SK-N-SH (cell line): ENCODE data around the gene D2HGDH. TPM values are rescaled to one million over a fixed set of nuclear protein-coding genes. Genes with fewer than 3 reads are reported as not detected.

Source experiments
- CTCF ChIA-PET: fragments of 300-600, 350-600 bp; formaldehyde crosslinking; extraction: SDS; loops from one replicate; lab custom pipeline; 2021; lab: Yijun Ruan, JAX
- POLR2A ChIA-PET: fragments of 350-600 bp; sonication (Branson Sonifier 250); formaldehyde crosslinking; extraction: SDS; loops from one replicate; lab custom pipeline; 2020; ENCODE audit warnings: antibody characterized with exemption, inconsistent platforms; lab: Yijun Ruan, JAX
- DNase-seq: peaks from one replicate; pipeline ENCODE4 v3.0.0; 2012
- H2AFZ ChIP-seq: fragments of 200-600 bp; sonication (generic); 2 replicates; pipeline ENCODE4 v1.8.1; 2016; ENCODE audit warnings: antibody characterized with exemption, mild to moderate bottlenecking, low read depth
- H3F3A ChIP-seq: fragments of 200-600 bp; sonication (generic); replicated peaks from 2 replicates; pipeline ENCODE3; 2016; ENCODE audit warnings: antibody characterized with exemption, mild to moderate bottlenecking; ENCODE audit not compliant: insufficient read depth
- H3K27ac ChIP-seq, 2 experiments: fragments of 200-500 bp in 1 of 2; fragments of 200-600 bp in 1 of 2; sonication (Bioruptor generic) in 1 of 2; sonication (generic), shearing (Covaris generic) in 1 of 2; 2 replicates each; pipeline versions ENCODE4 v1.5.1 to v1.6.1; 2014 to 2016; ENCODE audit warnings: low read depth in 2 of 2, inconsistent platforms in 1 of 2, low read length in 1 of 2, mild to moderate bottlenecking in 1 of 2, mixed read lengths in 1 of 2
- H3K27me3 ChIP-seq: fragments of 200-600 bp; sonication (generic), shearing (Covaris generic); 2 replicates; pipeline ENCODE4 v1.6.1; 2016; ENCODE audit warnings: mixed run types; ENCODE audit not compliant: insufficient read depth
- H3K36me3 ChIP-seq, 2 experiments: fragments of 200-500 bp in 1 of 2; fragments of 200-600 bp in 1 of 2; sonication (Bioruptor generic) in 1 of 2; sonication (generic) in 1 of 2; replicated peaks in 1 of 2; 2 replicates each; pipeline versions ENCODE3 to v1.5.1; 2014 to 2016; ENCODE audit warnings: low read length in 1 of 2, mild to moderate bottlenecking in 1 of 2; ENCODE audit not compliant: insufficient read depth in 2 of 2, control insufficient read depth in 1 of 2
- H3K4me1 ChIP-seq, 2 experiments: fragments of 200-500 bp in 1 of 2; fragments of 200-600 bp in 1 of 2; sonication (Bioruptor generic) in 1 of 2; sonication (generic), shearing (Covaris generic) in 1 of 2; 2 replicates each; pipeline versions ENCODE4 v1.5.1 to v1.6.1; 2014 to 2016; ENCODE audit warnings: low read depth in 1 of 2, low read length in 1 of 2, mixed run types in 1 of 2; ENCODE audit not compliant: insufficient read depth in 2 of 2, control insufficient read depth in 1 of 2
- H3K4me2 ChIP-seq: fragments of 200-600 bp; sonication (generic), shearing (Covaris generic); 2 replicates; pipeline ENCODE4 v1.6.1; 2017; ENCODE audit warnings: mixed run types
- H3K4me3 ChIP-seq, 2 experiments: fragments of 200-500 bp in 1 of 2; fragments of 200-600 bp in 1 of 2; sonication (Bioruptor generic) in 1 of 2; sonication (generic), shearing (Covaris generic) in 1 of 2; 2 replicates each; pipeline versions ENCODE4 v1.5.1 to v1.8.1; 2014 to 2016; ENCODE audit warnings: low read depth in 2 of 2, inconsistent platforms in 1 of 2, low read length in 1 of 2, mild to moderate bottlenecking in 1 of 2, mixed read lengths in 1 of 2, moderate library complexity in 1 of 2
- H3K79me2 ChIP-seq: fragments of 200-600 bp; sonication (generic); 2 replicates; pipeline ENCODE4 v1.8.1; 2017; ENCODE audit warnings: mild to moderate bottlenecking; ENCODE audit not compliant: insufficient read depth
- H3K9ac ChIP-seq: fragments of 200-600 bp; sonication (generic); 2 replicates; pipeline ENCODE4 v1.6.1; 2017; ENCODE audit warnings: mixed run types
- H3K9me2 ChIP-seq: fragments of 200-600 bp; sonication (generic); 2 replicates; pipeline ENCODE4 v1.6.1; 2017; ENCODE audit warnings: mixed run types
- H3K9me3 ChIP-seq: fragments of 200-600 bp; sonication (generic); 2 replicates; pipeline ENCODE4 v1.6.1; 2017; ENCODE audit warnings: mixed run types, mild to moderate bottlenecking, moderate library complexity
- H4K20me1 ChIP-seq: fragments of 200-600 bp; sonication (generic); 2 replicates; pipeline ENCODE4 v1.6.1; 2017; ENCODE audit warnings: mild to moderate bottlenecking, mixed run types; ENCODE audit not compliant: insufficient read depth
- CHD2 ChIP-seq: fragments of 150-350 bp; IDR thresholded peaks from 2 replicates; pipeline ENCODE4 v1.6.1; 2018; ENCODE audit warnings: low read length; ENCODE audit not compliant: partially characterized antibody
- EZH2phosphoT487 ChIP-seq: fragments of 200-600 bp; sonication (generic); IDR thresholded peaks from 2 replicates; pipeline ENCODE4 v1.6.1; 2017; ENCODE audit warnings: low read depth, mixed run types, mild to moderate bottlenecking, antibody characterized with exemption, moderate library complexity, borderline replicate concordance
- FOXJ3 ChIP-seq: sonication (generic); formaldehyde crosslinking; IDR thresholded peaks from 2 replicates; pipeline ENCODE4 v1.5.1; 2020; ENCODE audit warnings: mild to moderate bottlenecking, missing genetic modification reagents
- FOXM1 ChIP-seq: IDR thresholded peaks from 2 replicates; pipeline ENCODE4 v1.4.0; 2012; ENCODE audit warnings: low read depth, mild to moderate bottlenecking
- GATA2 ChIP-seq: sonication (generic); formaldehyde crosslinking; IDR thresholded peaks from 2 replicates; pipeline ENCODE4 v1.5.0; 2020; ENCODE audit warnings: mild to moderate bottlenecking, missing genetic modification reagents
- MXI1 ChIP-seq: IDR thresholded peaks from 2 replicates; pipeline ENCODE4 v1.6.1; 2012; ENCODE audit warnings: mild to moderate bottlenecking, low read depth, low read length, improper control_type of control experiment
- PBX3 ChIP-seq: IDR thresholded peaks from 2 replicates; pipeline ENCODE4; 2012
- RXRA ChIP-seq: IDR thresholded peaks from 2 replicates; pipeline ENCODE4 v1.4.0; 2012; ENCODE audit warnings: low read depth, mild to moderate bottlenecking, borderline replicate concordance
- TAF1 ChIP-seq: IDR thresholded peaks from 2 replicates; pipeline ENCODE4 v1.6.1; 2012; ENCODE audit warnings: low read depth, mild to moderate bottlenecking, low read length, moderate library complexity, borderline replicate concordance
- USF1 ChIP-seq: IDR thresholded peaks from 2 replicates; pipeline ENCODE4 v1.4.0; 2012; ENCODE audit warnings: low read depth, borderline replicate concordance
- USF2 ChIP-seq: fragments of 150-350 bp; IDR thresholded peaks from 2 replicates; pipeline ENCODE4 v1.6.1; 2017; ENCODE audit warnings: antibody characterized with exemption, low read length, low read depth, borderline replicate concordance
- WGBS: methylation state at CpG from one replicate; pipeline ENCODE4 v1.1.6; 2017; ENCODE audit warnings: low lambda C conversion rate; 5-methylcytosine and 5-hydroxymethylcytosine counted together
- polyA plus RNA-seq, 3 experiments: library from polyadenylated mRNA; depleted of rRNA; stranded (reverse); fragments of >200 nt; gene quantifications; 2 replicates each; pipeline ENCODE4 v1.2.3, GENCODE V29; 2012
- TF ChIP-seq, protein P1 (sequence below): fragments of 200-600 bp; sonication (generic); IDR thresholded peaks from 2 replicates; pipeline ENCODE4 v1.6.1; 2017; ENCODE audit warnings: antibody characterized with exemption, mild to moderate bottlenecking, moderate library complexity

The D2HGDH gene
- polyA plus RNA-seq, 1 of the 3 experiments (the other 2 are of a cell fraction) = 36.3 TPM

GRCh38 chr2:241739177-241739576 lies 4.7 kb downstream of the D2HGDH start:
- Histone ChIP-seq H4K20me1 (peaks cover 35% of the 10 kb centered on the region), H3K4me2 (no peak overlapping the region), H3K4me1 (peaks cover 0 to 2% of the 10 kb centered on the region in 2 experiments; a peak in 1 of 4 replicates), H2AFZ (no peak overlapping the region), H3K4me3 (no peak overlapping the region), H3K27me3 (no peaks in the 10 kb centered on the region), H3K9ac (no peak overlapping the region), H3K9me3 (no peaks in the 10 kb centered on the region), H3F3A (no peaks in the 10 kb centered on the region), H3K27ac (no peak overlapping the region), H3K79me2 (peaks cover 43% of the 10 kb centered on the region; the same call in 1 of the 2 replicates), H3K9me2 (no peaks in the 10 kb centered on the region), H3K36me3 (peaks cover 5 to 11% of the 10 kb centered on the region in 2 experiments)
- no peak for DNase-seq
- ChIA-PET CTCF (interaction anchor here (1.0 to 2.1 kb wide), 2 partner anchors 36 to 140 kb away, joined by 3 to 7 read pairs; no protein-coding TSS in a partner anchor), POLR2A (no interaction called here)
- TF ChIP-seq CHD2 (no peak), MXI1 (no peak), USF1 (no peak), EZH2phosphoT487 (no peak), GATA2 (CRISPR knock-in tag) (no peak), USF2 (no peak), TAF1 (no peak), FOXM1 (no peak), RXRA (no peak)
- TF ChIP-seq, protein P1, sequence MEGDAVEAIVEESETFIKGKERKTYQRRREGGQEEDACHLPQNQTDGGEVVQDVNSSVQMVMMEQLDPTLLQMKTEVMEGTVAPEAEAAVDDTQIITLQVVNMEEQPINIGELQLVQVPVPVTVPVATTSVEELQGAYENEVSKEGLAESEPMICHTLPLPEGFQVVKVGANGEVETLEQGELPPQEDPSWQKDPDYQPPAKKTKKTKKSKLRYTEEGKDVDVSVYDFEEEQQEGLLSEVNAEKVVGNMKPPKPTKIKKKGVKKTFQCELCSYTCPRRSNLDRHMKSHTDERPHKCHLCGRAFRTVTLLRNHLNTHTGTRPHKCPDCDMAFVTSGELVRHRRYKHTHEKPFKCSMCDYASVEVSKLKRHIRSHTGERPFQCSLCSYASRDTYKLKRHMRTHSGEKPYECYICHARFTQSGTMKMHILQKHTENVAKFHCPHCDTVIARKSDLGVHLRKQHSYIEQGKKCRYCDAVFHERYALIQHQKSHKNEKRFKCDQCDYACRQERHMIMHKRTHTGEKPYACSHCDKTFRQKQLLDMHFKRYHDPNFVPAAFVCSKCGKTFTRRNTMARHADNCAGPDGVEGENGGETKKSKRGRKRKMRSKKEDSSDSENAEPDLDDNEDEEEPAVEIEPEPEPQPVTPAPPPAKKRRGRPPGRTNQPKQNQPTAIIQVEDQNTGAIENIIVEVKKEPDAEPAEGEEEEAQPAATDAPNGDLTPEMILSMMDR = no peak
- 96% methylated on average over 9 of the region's 15 CpGs for WGBS

- H3K9me3 ChIP-seq = no peaks in the 10 kb centered on the region
- whole genome bisulfite sequencing = 88% methylated on average over 8 of the region's 12 CpGs
- no peaks in the 10 kb centered on the region for H3K27me3 ChIP-seq
- no peak overlapping the region for H3K27ac ChIP-seq
- peaks cover 0 to 2% of the 10 kb centered on the region in 2 experiments; a peak in 1 of 4 replicates for H3K4me1 ChIP-seq
- H3K79me2 ChIP-seq = peaks cover 43% of the 10 kb centered on the region; the same call in 1 of the 2 replicates
- H3K9me2 ChIP-seq = no peaks in the 10 kb centered on the region
- no peak overlapping the region for H2AFZ ChIP-seq
- POLR2A ChIA-PET = no interaction called here
- peaks cover 35% of the 10 kb centered on the region for H4K20me1 ChIP-seq
- no peaks in the 10 kb centered on the region for H3F3A ChIP-seq
- peaks cover 10 to 16% of the 10 kb centered on the region in 2 experiments for H3K36me3 ChIP-seq
- H3K4me2 ChIP-seq = no peak overlapping the region
- H3K4me3 ChIP-seq = no peak overlapping the region
- TF ChIP-seq PBX3 (no peak), CHD2 (no peak), FOXJ3 (CRISPR knock-in tag) (no peak), RXRA (no peak)
- TF ChIP-seq, all 33 proteins: peak for 0
- no peak overlapping the region for H3K9ac ChIP-seq
- no peak for DNase-seq
- CTCF ChIA-PET = interaction anchor here (1.0 to 2.1 kb wide), 2 partner anchors 36 to 139 kb away, joined by 3 to 7 read pairs; no protein-coding TSS in a partner anchor
Measured at GRCh38 chr2:241739651-241740050, 5.2 kb downstream of the D2HGDH start.
